Panc1 (cell line): ENCODE measurements around the gene FOXD4. TPM values are rescaled to one million over a fixed set of nuclear protein-coding genes. Genes with fewer than 3 reads are reported as not detected.
"Not testable (repeated sequence)": the region's sequence is repeated elsewhere in the genome, so short reads cannot be mapped to it uniquely, and the experiment has no call there.

Experiments
- ATAC-seq: fragments of 200-7000 bp; cut with Tn5 transposase; 2 replicates; pipeline ENCODE4 v1.9.1; 2020; ENCODE audit warnings: mild to moderate bottlenecking, moderate library complexity
- BruUV-seq: library from RNA; stranded (reverse); fragments of 400-500 nt; replicated peaks from 2 replicates; lab custom pipeline; 2021; lab: Mats Ljungman, UMichigan
- CTCF ChIA-PET: fragments of 300-600 bp; sonication (Branson Sonifier 250); formaldehyde crosslinking; loops from one replicate; lab custom pipeline; 2022; ENCODE audit warnings: antibody characterized with exemption; lab: Charles Lee
- POLR2A ChIA-PET: fragments of 300-600 bp; sonication (Branson Sonifier 250); formaldehyde crosslinking; loops from one replicate; lab custom pipeline; 2022; ENCODE audit warnings: antibody characterized with exemption; lab: Charles Lee
- DNase-seq: peaks from one replicate; pipeline ENCODE4 v3.0.0-alpha.2; 2010; ENCODE audit warnings: low read depth, low spot score
- H3K27ac ChIP-seq: 2 replicates; pipeline ENCODE4 v1.5.1; 2011; ENCODE audit warnings: mild to moderate bottlenecking, low read length, inconsistent platforms
- H3K27me3 ChIP-seq: fragments of 200-500 bp; sonication (Bioruptor generic); 2 replicates; pipeline ENCODE4 v1.6.0; 2014; ENCODE audit warnings: low read length, inconsistent platforms; ENCODE audit not compliant: control insufficient read depth, insufficient read depth
- H3K36me3 ChIP-seq: fragments of 200-500 bp; sonication (Bioruptor generic); 2 replicates; pipeline ENCODE4 v1.5.1; 2014; ENCODE audit warnings: inconsistent platforms, mild to moderate bottlenecking, low read length, moderate library complexity; ENCODE audit not compliant: control insufficient read depth, insufficient read depth
- H3K4me1 ChIP-seq: 2 replicates; pipeline ENCODE4 v1.5.1; 2011; ENCODE audit warnings: inconsistent platforms, mild to moderate bottlenecking, low read length, moderate library complexity; ENCODE audit not compliant: control insufficient read depth, insufficient read depth
- H3K4me3 ChIP-seq, 2 experiments: 2 replicates each; pipeline ENCODE4 v1.5.1; 2011 to 2012; ENCODE audit warnings: low read depth in 2 of 2, low read length in 2 of 2, mild to moderate bottlenecking in 2 of 2, inconsistent platforms in 1 of 2, moderate library complexity in 1 of 2
- H3K9me3 ChIP-seq: fragments of 200-500 bp; sonication (Bioruptor generic); 2 replicates; pipeline ENCODE4 v1.5.1; 2014; ENCODE audit warnings: low read depth, mild to moderate bottlenecking, inconsistent platforms, low read length, moderate library complexity; ENCODE audit not compliant: control insufficient read depth, insufficient read depth
- in situ Hi-C: cut with HindIII; loops from 2 replicates; pipeline ENCODE4 v1.10.0; 2016; ENCODE audit warnings: low sequenced_read_pairs, low pct_unique_long_range_greater_than_20kb
- intact Hi-C: fragments of 100-400 bp; cut with micrococcal nuclease; formaldehyde crosslinking; loops from one replicate; pipeline ENCODE4 v1.10.0; 2022; ENCODE audit not compliant: unreplicated experiment
- total RNA-seq: library from RNA; stranded (reverse); gene quantifications from one replicate; pipeline ENCODE4 v1.2.1, GENCODE V29; 2021; ENCODE audit not compliant: unreplicated experiment

Gene FOXD4
- total RNA-seq, 1 experiment from 2014 or later, result 0.23 TPM

GRCh38 chr9:105991-106390 is 12.2 kb downstream of the FOXD4 start:
- H3K9me3 ChIP-seq, ATAC-seq, CTCF ChIA-PET, H3K4me1 ChIP-seq, H3K27me3 ChIP-seq, DNase-seq, H3K36me3 ChIP-seq, H3K27ac ChIP-seq, POLR2A ChIA-PET, intact Hi-C loops, BruUV-seq, H3K4me3 ChIP-seq, in situ Hi-C loops: not testable (repeated sequence)

- H3K4me1 ChIP-seq, BruUV-seq, in situ Hi-C loops, H3K4me3 ChIP-seq, H3K9me3 ChIP-seq, H3K27ac ChIP-seq, intact Hi-C loops, ATAC-seq, CTCF ChIA-PET, H3K27me3 ChIP-seq, DNase-seq, POLR2A ChIA-PET, H3K36me3 ChIP-seq: not testable (repeated sequence)
Observed at GRCh38 chr9:100430-100829, 17.8 kb downstream of the FOXD4 start.

- H3K4me1 ChIP-seq, H3K4me3 ChIP-seq, POLR2A ChIA-PET, H3K9me3 ChIP-seq, H3K36me3 ChIP-seq, intact Hi-C loops, DNase-seq, H3K27ac ChIP-seq, ATAC-seq, CTCF ChIA-PET, H3K27me3 ChIP-seq, BruUV-seq, in situ Hi-C loops: not testable (repeated sequence)
Observed at GRCh38 chr9:99867-100266, 18.4 kb downstream of the FOXD4 start.

DNA sequence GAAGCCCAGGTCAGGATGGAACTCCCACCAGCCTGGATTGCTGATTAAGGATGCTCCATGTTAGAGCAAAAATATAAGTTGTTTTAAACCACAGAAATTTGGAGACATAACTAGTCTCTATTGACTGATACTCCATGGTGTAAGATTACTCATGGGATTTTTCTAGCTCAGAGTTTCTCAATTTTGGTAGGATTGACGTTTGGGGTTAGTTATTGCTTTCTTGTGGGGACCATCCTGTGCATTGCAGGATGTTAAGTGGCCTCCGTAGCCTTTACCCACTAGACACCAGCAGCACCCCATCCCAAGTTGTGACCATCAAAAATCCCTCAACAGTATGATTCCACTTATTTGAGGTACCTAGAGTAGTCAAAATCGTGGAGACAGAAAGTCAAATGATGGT is 19.4 kb downstream of the FOXD4 start:
- ATAC-seq, POLR2A ChIA-PET, H3K4me3 ChIP-seq, intact Hi-C loops, H3K36me3 ChIP-seq, H3K9me3 ChIP-seq, H3K4me1 ChIP-seq, CTCF ChIA-PET, H3K27ac ChIP-seq, H3K27me3 ChIP-seq, DNase-seq, in situ Hi-C loops, BruUV-seq: not testable (repeated sequence)

DNA sequence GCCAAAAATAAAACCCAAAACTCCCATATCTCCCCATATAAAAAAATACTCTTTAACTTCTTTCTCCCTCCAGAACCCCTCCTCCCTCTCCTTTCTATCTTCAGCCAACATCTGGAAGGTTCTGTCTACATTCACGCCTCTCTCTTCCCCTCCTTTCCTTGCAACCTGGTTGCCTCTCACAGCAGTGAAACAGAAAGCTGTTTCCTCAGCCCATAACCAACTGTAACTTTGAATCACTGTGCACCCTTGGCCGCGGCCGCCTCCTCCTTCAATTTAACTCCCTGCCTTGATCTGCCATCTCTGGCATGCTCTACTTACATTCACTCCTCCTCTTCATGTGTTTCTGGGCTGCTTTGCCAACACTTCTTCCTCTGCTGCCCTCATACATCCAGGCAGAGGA is 23.2 kb downstream of the FOXD4 start:
- H3K4me1 ChIP-seq, H3K4me3 ChIP-seq, ATAC-seq, BruUV-seq, CTCF ChIA-PET, H3K27me3 ChIP-seq, DNase-seq, in situ Hi-C loops, H3K27ac ChIP-seq, H3K9me3 ChIP-seq, POLR2A ChIA-PET, H3K36me3 ChIP-seq, intact Hi-C loops: not testable (repeated sequence)

DNA sequence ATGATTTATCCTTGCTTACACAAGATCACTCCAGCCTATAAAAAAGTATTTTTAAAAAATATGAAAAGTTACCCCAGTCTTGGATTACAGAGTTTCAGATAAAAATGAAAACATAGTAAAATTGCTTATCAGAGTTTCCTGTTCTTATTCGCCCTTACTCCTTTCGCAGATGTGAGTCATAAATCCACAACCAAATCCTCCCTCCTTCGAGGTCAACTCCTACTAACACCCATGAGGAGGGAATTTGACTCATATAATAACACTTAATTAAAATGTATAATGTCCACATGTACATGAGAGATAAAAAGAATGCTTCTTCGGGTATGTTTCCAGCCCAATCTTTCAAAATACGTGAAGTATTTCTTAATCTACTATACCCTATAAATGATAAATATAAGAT is 23.9 kb downstream of the FOXD4 start:
- H3K4me3 ChIP-seq, intact Hi-C loops, BruUV-seq, H3K27me3 ChIP-seq, H3K27ac ChIP-seq, in situ Hi-C loops, H3K9me3 ChIP-seq, ATAC-seq, CTCF ChIA-PET, H3K36me3 ChIP-seq, POLR2A ChIA-PET, DNase-seq, H3K4me1 ChIP-seq: not testable (repeated sequence)

- POLR2A ChIA-PET, BruUV-seq, H3K4me1 ChIP-seq, H3K36me3 ChIP-seq, CTCF ChIA-PET, in situ Hi-C loops, H3K27ac ChIP-seq, H3K9me3 ChIP-seq, ATAC-seq, H3K27me3 ChIP-seq, H3K4me3 ChIP-seq, intact Hi-C loops, DNase-seq: not testable (repeated sequence)
Observed at GRCh38 chr9:93909-94308, 24.3 kb downstream of the FOXD4 start.

DNA sequence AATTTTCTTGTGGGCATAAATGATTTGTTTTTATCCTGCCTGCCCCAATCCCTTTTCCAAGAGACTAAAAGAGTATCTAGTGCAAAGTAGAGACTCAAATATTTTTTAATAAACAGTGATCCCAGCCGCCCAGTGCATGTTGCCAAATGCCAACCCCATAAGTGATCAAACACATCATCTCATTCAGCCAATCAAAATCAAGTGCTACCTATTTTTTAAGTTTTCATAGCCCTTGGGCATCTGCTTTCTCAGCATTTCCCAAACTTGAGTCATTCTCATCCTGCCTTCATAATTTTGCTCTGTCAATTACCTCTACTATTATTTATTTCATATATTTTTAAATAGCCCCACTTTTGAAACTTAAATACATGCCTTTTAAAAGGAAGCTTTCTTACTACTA is 27.4 kb downstream of the FOXD4 start:
- H3K36me3 ChIP-seq, ATAC-seq, DNase-seq, POLR2A ChIA-PET, CTCF ChIA-PET, H3K27me3 ChIP-seq, H3K27ac ChIP-seq, H3K4me1 ChIP-seq, intact Hi-C loops, H3K9me3 ChIP-seq, BruUV-seq, H3K4me3 ChIP-seq, in situ Hi-C loops: not testable (repeated sequence)
